ENCODE measurements around the gene SULT1C4.

- TF ChIP-seq, protein P1, sequence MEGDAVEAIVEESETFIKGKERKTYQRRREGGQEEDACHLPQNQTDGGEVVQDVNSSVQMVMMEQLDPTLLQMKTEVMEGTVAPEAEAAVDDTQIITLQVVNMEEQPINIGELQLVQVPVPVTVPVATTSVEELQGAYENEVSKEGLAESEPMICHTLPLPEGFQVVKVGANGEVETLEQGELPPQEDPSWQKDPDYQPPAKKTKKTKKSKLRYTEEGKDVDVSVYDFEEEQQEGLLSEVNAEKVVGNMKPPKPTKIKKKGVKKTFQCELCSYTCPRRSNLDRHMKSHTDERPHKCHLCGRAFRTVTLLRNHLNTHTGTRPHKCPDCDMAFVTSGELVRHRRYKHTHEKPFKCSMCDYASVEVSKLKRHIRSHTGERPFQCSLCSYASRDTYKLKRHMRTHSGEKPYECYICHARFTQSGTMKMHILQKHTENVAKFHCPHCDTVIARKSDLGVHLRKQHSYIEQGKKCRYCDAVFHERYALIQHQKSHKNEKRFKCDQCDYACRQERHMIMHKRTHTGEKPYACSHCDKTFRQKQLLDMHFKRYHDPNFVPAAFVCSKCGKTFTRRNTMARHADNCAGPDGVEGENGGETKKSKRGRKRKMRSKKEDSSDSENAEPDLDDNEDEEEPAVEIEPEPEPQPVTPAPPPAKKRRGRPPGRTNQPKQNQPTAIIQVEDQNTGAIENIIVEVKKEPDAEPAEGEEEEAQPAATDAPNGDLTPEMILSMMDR (IDR thresholded peaks at IDR 0.05), result no peak
- TF ChIP-seq POLR2A (IDR thresholded peaks at IDR 0.05), result no peak
Observed at GRCh38 chr2:108436976-108437375, 59.2 kb downstream of the SULT1C4 start.

Measured in esophagus squamous epithelium (tissue), 4 donors.